A549 (cell line): ENCODE data around the gene NT5E. TPM values are rescaled to one million over a fixed set of nuclear protein-coding genes. Genes with fewer than 3 reads are reported as not detected.
A peak's percentile ranks its signal among the peaks of the same experiment; 100 is the strongest.

ENCODE experiments used
- ATAC-seq, 2 experiments: fragments of 200-7000 bp in 1 of 2; fragments of >200 bp in 1 of 2; cut with Nextera tagmentation in 1 of 2; cut with Tn5 transposase in 1 of 2; 3 replicates each; pipeline versions ENCODE4 v1.8.0 to v1.9.1; 2018 to 2020; ENCODE audit warnings: mild to moderate bottlenecking in 1 of 2, moderate library complexity in 1 of 2
- CTCF ChIA-PET: fragments of 300-600 bp; sonication (Branson Sonifier 250); formaldehyde crosslinking; extraction: SDS; loops from one replicate; lab custom pipeline; 2021; ENCODE audit warnings: antibody characterized with exemption, inconsistent platforms; lab: Yijun Ruan, JAX
- POLR2A ChIA-PET: fragments of 350-600 bp; formaldehyde crosslinking; extraction: SDS; loops from one replicate; lab custom pipeline; 2021; ENCODE audit warnings: antibody characterized with exemption, inconsistent platforms; lab: Yijun Ruan, JAX
- DNase-seq, 2 experiments: peaks; one replicate each; pipeline versions ENCODE4 v3.0.0 to v3.0.0-alpha.2; 2011 to 2016; ENCODE audit warnings: low read depth in 1 of 2, low spot score in 1 of 2
- FAIRE-seq: peaks from 2 replicates; lab custom pipeline; 2011; peaks lifted over from hg19 to GRCh38; lab: Jason Lieb, UNC
- H3K27ac ChIP-seq, 2 experiments: fragments of >200 bp; sonication (Bioruptor Twin); formaldehyde crosslinking; 3 replicates each; pipeline ENCODE4 v1.5.1; 2016 to 2017
- H3K4me1 ChIP-seq: fragments of >200 bp; sonication (Bioruptor Twin); formaldehyde crosslinking; 3 replicates; pipeline ENCODE4 v1.6.1; 2016
- H3K4me2 ChIP-seq: fragments of >200 bp; sonication (Bioruptor Twin); formaldehyde crosslinking; 3 replicates; pipeline ENCODE4 v1.6.1; 2016
- H3K4me3 ChIP-seq: fragments of >200 bp; sonication (Bioruptor Twin); formaldehyde crosslinking; 3 replicates; pipeline ENCODE4 v1.5.1; 2016
- H3K9me3 ChIP-seq: fragments of >200 bp; sonication (Bioruptor Twin); formaldehyde crosslinking; 3 replicates; pipeline ENCODE4 v1.6.1; 2016
- ATOH8 ChIP-seq: fragments of 250-450 bp; sonication (Bioruptor Pico); IDR thresholded peaks from 2 replicates; pipeline ENCODE4 v1.5.0; 2020; ENCODE audit warnings: low read depth, mild to moderate bottlenecking, moderate library complexity
- CHD2 ChIP-seq: fragments of 150-350 bp; IDR thresholded peaks from 2 replicates; pipeline ENCODE4 v1.6.1; 2014; ENCODE audit warnings: low read length; ENCODE audit not compliant: partially characterized antibody
- CHD4 ChIP-seq: fragments of 200-600 bp; sonication (generic); IDR thresholded peaks from 2 replicates; pipeline ENCODE4 v1.6.1; 2016; ENCODE audit warnings: antibody characterized with exemption, mild to moderate bottlenecking, borderline replicate concordance
- CTCF ChIP-seq: fragments of >200 bp; sonication (Bioruptor Twin); formaldehyde crosslinking; IDR thresholded peaks from 3 replicates; pipeline ENCODE4 v1.5.1; 2016
- EHF ChIP-seq: fragments of 250-450 bp; sonication (Bioruptor Pico); IDR thresholded peaks from 2 replicates; pipeline ENCODE4 v1.5.0; 2020; ENCODE audit warnings: mild to moderate bottlenecking
- ESRRA ChIP-seq: fragments of 150-350 bp; IDR thresholded peaks from 2 replicates; pipeline ENCODE4 v1.6.1; 2014; ENCODE audit warnings: mild to moderate bottlenecking, low read length, borderline replicate concordance
- FOSB ChIP-seq: fragments of 250-450 bp; sonication (Bioruptor Pico); IDR thresholded peaks from 2 replicates; pipeline ENCODE4 v1.5.0; 2020; ENCODE audit warnings: mild to moderate bottlenecking, moderate library complexity
- FOSL2 ChIP-seq, 2 experiments: fragments of 450-650 bp in 1 of 2; fragments of >200 bp in 1 of 2; sonication (Bioruptor Twin) in 1 of 2; formaldehyde crosslinking; IDR thresholded peaks; 2 replicates each; pipeline versions ENCODE4 v1.5.0 to v1.6.1; 2016 to 2020; ENCODE audit warnings: mild to moderate bottlenecking in 1 of 2, moderate library complexity in 1 of 2
- FOXS1 ChIP-seq: fragments of 250-450 bp; sonication (Bioruptor Pico); IDR thresholded peaks from 2 replicates; pipeline ENCODE4 v1.5.0; 2020; ENCODE audit warnings: mild to moderate bottlenecking, moderate library complexity
- HES2 ChIP-seq: fragments of >200 bp; sonication (Bioruptor Twin); formaldehyde crosslinking; IDR thresholded peaks from 2 replicates; pipeline ENCODE4 v1.6.1; 2016
- HEYL ChIP-seq: fragments of 250-450 bp; sonication (Bioruptor Pico); IDR thresholded peaks from 2 replicates; pipeline ENCODE4 v1.8.0; 2021; ENCODE audit warnings: mild to moderate bottlenecking, moderate library complexity
- HOXA7 ChIP-seq: fragments of 250-450 bp; sonication (Bioruptor Pico); IDR thresholded peaks from 2 replicates; pipeline ENCODE4 v1.5.0; 2020; ENCODE audit warnings: mild to moderate bottlenecking, moderate library complexity
- HOXB13 ChIP-seq: fragments of 250-450 bp; sonication (Bioruptor Pico); IDR thresholded peaks from 2 replicates; pipeline ENCODE4 v1.5.0; 2020; ENCODE audit warnings: low read depth, mild to moderate bottlenecking, moderate library complexity
- HOXB5 ChIP-seq: fragments of 250-450 bp; sonication (Bioruptor Pico); IDR thresholded peaks from 2 replicates; pipeline ENCODE4 v1.5.0; 2020; ENCODE audit warnings: mild to moderate bottlenecking, moderate library complexity
- JUNB ChIP-seq: fragments of >200 bp; sonication (Bioruptor Twin); formaldehyde crosslinking; IDR thresholded peaks from 2 replicates; pipeline ENCODE4 v1.6.1; 2016
- KDM5A ChIP-seq: fragments of 200-600 bp; sonication (generic); IDR thresholded peaks from 2 replicates; pipeline ENCODE4 v1.6.1; 2016; ENCODE audit warnings: antibody characterized with exemption, mild to moderate bottlenecking
- MAFK ChIP-seq: fragments of 450-650 bp; IDR thresholded peaks from 2 replicates; pipeline ENCODE4 v1.6.1; 2014; ENCODE audit not compliant: partially characterized antibody
- MAX ChIP-seq: IDR thresholded peaks from 2 replicates; pipeline ENCODE4 v1.6.1; 2012
- MYC ChIP-seq: IDR thresholded peaks from 2 replicates; pipeline ENCODE4 v1.6.1; 2012; ENCODE audit warnings: mild to moderate bottlenecking, inconsistent platforms, low read length, improper control_type of control experiment, borderline replicate concordance
- NFE2L2 ChIP-seq: fragments of 150-350 bp; conservative IDR thresholded peaks from 2 replicates; pipeline ENCODE4 v1.6.1; 2014; ENCODE audit warnings: low read length
- NPAS2 ChIP-seq: fragments of 250-450 bp; sonication (Bioruptor Pico); IDR thresholded peaks from 2 replicates; pipeline ENCODE4 v1.8.0; 2022; ENCODE audit warnings: mild to moderate bottlenecking, moderate library complexity, borderline replicate concordance
- POLR2A ChIP-seq: IDR thresholded peaks from 2 replicates; pipeline ENCODE4 v1.6.1; 2012; ENCODE audit warnings: mild to moderate bottlenecking, low read length
- RFX5 ChIP-seq: fragments of 450-650 bp; IDR thresholded peaks from 2 replicates; pipeline ENCODE4 v1.7.1; 2014; ENCODE audit warnings: antibody characterized with exemption, mild to moderate bottlenecking, moderate library complexity
- SMC3 ChIP-seq: fragments of >200 bp; sonication (Bioruptor Twin); formaldehyde crosslinking; IDR thresholded peaks from 3 replicates; pipeline ENCODE4 v1.6.1; 2018; ENCODE audit warnings: inconsistent platforms
- TFCP2L1 ChIP-seq: fragments of 250-450 bp; sonication (Bioruptor Pico); IDR thresholded peaks from 2 replicates; pipeline ENCODE4 v1.5.0; 2021; ENCODE audit warnings: mild to moderate bottlenecking
- TP53 ChIP-seq: fragments of 250-450 bp; sonication (Bioruptor Pico); IDR thresholded peaks from 2 replicates; pipeline ENCODE4 v1.5.0; 2021; ENCODE audit warnings: mild to moderate bottlenecking, moderate library complexity
- USF2 ChIP-seq: fragments of 450-650 bp; IDR thresholded peaks from 2 replicates; pipeline ENCODE4 v1.6.1; 2014; ENCODE audit warnings: antibody characterized with exemption
- ZC3H11A ChIP-seq: fragments of 450-650 bp; IDR thresholded peaks from 2 replicates; pipeline ENCODE4 v1.6.1; 2014; ENCODE audit warnings: antibody characterized with exemption, mild to moderate bottlenecking
- WGBS: methylation state at CpG from one replicate; pipeline ENCODE4 v1.1.6; 2017; ENCODE audit errors: missing lambda C conversion rate; 5-methylcytosine and 5-hydroxymethylcytosine counted together
- polyA plus RNA-seq, 4 experiments: library from polyadenylated mRNA; depleted of rRNA in 3 of 4; stranded (reverse); fragments of >200 nt; fragmentation: RNase III in 1 of 4; extraction: RNeasy Plus Mini Kit Qiagen cat#74134 plus additional on column Dnase treatment in 1 of 4; gene quantifications; 2 replicates in 3 of 4; 3 replicates in 1 of 4; pipeline ENCODE4 v1.2.3, GENCODE V29; 2011 to 2017

The NT5E gene
- polyA plus RNA-seq, 2 of the 4 experiments (the other 2 are of a cell fraction), result 18.9 to 54.8 TPM

GRCh38 chr6:85460921-85461797 is 11.3 kb downstream of the NT5E start:
- peaks cover 84% of the 10 kb centered on the region for H3K4me1 ChIP-seq
- peak overlapping the region; percentile 34 for H3K4me2 ChIP-seq
- POLR2A ChIA-PET, result interaction anchor here (1.5 kb wide), 1 partner anchor 11 kb away, joined by 3 read pairs; the partner anchor contains the start of gene NT5E
- DNase-seq, result no peak
- no peak for FAIRE-seq
- no peaks in the 10 kb centered on the region for H3K9me3 ChIP-seq
- no peak for ATAC-seq
- CTCF ChIA-PET, result interaction anchor here (0.9 to 3.5 kb wide), 5 partner anchors 10 to 106 kb away, joined by 3 to 17 read pairs (median 3); no protein-coding TSS in a partner anchor
- peak overlapping the region in 1 of 2 experiments; percentile 85; a peak in 3 of 6 replicates for H3K27ac ChIP-seq
- WGBS, result 64% methylated on average over 4 of the region's 4 CpGs
- H3K4me3 ChIP-seq, result no peak overlapping the region
- TF ChIP-seq POLR2A, result no peak
- TF ChIP-seq HEYL (CRISPR knock-in tag), result no peak
- no peak for TF ChIP-seq NFE2L2
- no peak for TF ChIP-seq JUNB
- TF ChIP-seq CHD4, result no peak
- TF ChIP-seq SMC3, result no peak
- TF ChIP-seq KDM5A, result no peak
- no peak for TF ChIP-seq FOXS1 (CRISPR knock-in tag)
- TF ChIP-seq HES2, result no peak
- no peak for TF ChIP-seq HOXB13
- no peak for TF ChIP-seq FOSB (CRISPR knock-in tag)
- TF ChIP-seq CTCF, result no peak
- TF ChIP-seq TFCP2L1 (CRISPR knock-in tag), result no peak
- TF ChIP-seq HOXB5, result no peak
- no peak for TF ChIP-seq ESRRA
- TF ChIP-seq ZC3H11A, result no peak
- no peak for TF ChIP-seq USF2
- TF ChIP-seq FOSL2 (IDR thresholded peaks at IDR 0.05), result no peak
- no peak for TF ChIP-seq FOSL2 (CRISPR knock-in tag; IDR thresholded peaks at IDR 0.05)

- TF ChIP-seq MAX, result no peak
- TF ChIP-seq RFX5, result no peak
- no peak for TF ChIP-seq ATOH8 (CRISPR knock-in tag)
- no peak for TF ChIP-seq TP53 (CRISPR knock-in tag)
- TF ChIP-seq MYC, result no peak
- TF ChIP-seq CHD2, result no peak
- TF ChIP-seq HOXA7, result no peak
- TF ChIP-seq NPAS2 (CRISPR knock-in tag), result no peak
- no peak for TF ChIP-seq CHD4
- no peak for TF ChIP-seq FOXS1 (CRISPR knock-in tag)
- TF ChIP-seq FOSL2 (IDR thresholded peaks at IDR 0.05), result no peak
- TF ChIP-seq FOSL2 (CRISPR knock-in tag; IDR thresholded peaks at IDR 0.05), result no peak
- TF ChIP-seq EHF, result no peak
- no peak for TF ChIP-seq MAFK
- no peak for ATAC-seq
- H3K27ac ChIP-seq, result peak overlapping the region in 1 of 2 experiments; percentile 85; a peak in 3 of 6 replicates
- H3K9me3 ChIP-seq, result no peaks in the 10 kb centered on the region
- peaks cover 84% of the 10 kb centered on the region for H3K4me1 ChIP-seq
- ChIA-PET POLR2A (interaction anchor here (1.5 kb wide), 1 partner anchor 12 kb away, joined by 3 read pairs; the partner anchor contains the start of gene NT5E), CTCF (interaction anchor here (0.9 to 3.5 kb wide), 5 partner anchors 11 to 107 kb away, joined by 3 to 17 read pairs (median 3); no protein-coding TSS in a partner anchor)
- 88% methylated on average over 4 of the region's 4 CpGs for WGBS
- no peak for FAIRE-seq
- DNase-seq, result no peak
- H3K4me3 ChIP-seq, result no peak overlapping the region
- H3K4me2 ChIP-seq, result no peak overlapping the region; the same call in 2 of the 3 replicates
These were observed 11.9 kb downstream of the NT5E start for GRCh38 chr6:85461798-85462170.
